Sigmoid colon (tissue), 7 donors: ENCODE data around the gene AFAP1. TPM values are rescaled to one million over a fixed set of nuclear protein-coding genes. Genes with fewer than 3 reads are reported as not detected.

Source experiments
- DNase-seq: peaks from one replicate; pipeline ENCODE4 v3.0.0-alpha.2; 2019
- H3K27ac ChIP-seq, 4 donors: fragments of 200-600 bp; sonication (generic); one replicate each; pipeline ENCODE4 v1.5.1; 2016 to 2019; ENCODE audit warnings: mild to moderate bottlenecking in 1 of 4
- H3K27me3 ChIP-seq, 3 donors: fragments of 200-600 bp; sonication (generic); one replicate each; pipeline ENCODE4 v1.5.1; 2019; ENCODE audit warnings: mild to moderate bottlenecking in 1 of 3
- H3K36me3 ChIP-seq, 4 donors: fragments of 200-600 bp; sonication (generic); one replicate each; pipeline ENCODE4 v1.5.1; 2016 to 2019
- H3K4me1 ChIP-seq, 4 donors: fragments of 200-600 bp; sonication (generic); one replicate each; pipeline ENCODE4 v1.5.1; 2017 to 2019
- H3K4me3 ChIP-seq, 4 donors: fragments of 200-600 bp; sonication (generic); one replicate each; pipeline ENCODE4 v1.5.1; 2017 to 2019; ENCODE audit warnings: mild to moderate bottlenecking in 2 of 4, moderate library complexity in 1 of 4
- H3K9me3 ChIP-seq, 4 donors: fragments of 200-600 bp in 3 of 4; sonication (generic) in 3 of 4; one replicate each; pipeline versions ENCODE4 v1.5.1 to v1.6.1; 2013 to 2019
- EP300 ChIP-seq, 4 donors: sonication (generic); formaldehyde crosslinking; IDR thresholded peaks; one replicate each; pipeline ENCODE4 v1.6.1; 2017; ENCODE audit warnings: antibody characterized with exemption in 4 of 4
- POLR2A ChIP-seq, 2 donors: fragments of 450-650 bp; IDR thresholded peaks; one replicate each; pipeline ENCODE4 v1.6.1; 2016; ENCODE audit warnings: antibody characterized with exemption in 2 of 2, mild to moderate bottlenecking in 2 of 2, moderate library complexity in 2 of 2
- POLR2AphosphoS5 ChIP-seq, 4 donors: sonication (generic); formaldehyde crosslinking; IDR thresholded peaks; one replicate each; pipeline ENCODE4 v1.6.1; 2017; ENCODE audit warnings: antibody characterized with exemption in 4 of 4
- WGBS, 2 donors: extraction: QIAGEN DNeasy Blood & Tissue Kit; methylation state at CpG; one replicate each; pipeline ENCODE4 v1.1.7; 2013; 5-methylcytosine and 5-hydroxymethylcytosine counted together
- intact Hi-C: fragments of 100-400 bp; cut with DNase I; formaldehyde crosslinking; loops from one replicate; pipeline ENCODE4 v1.15.1; 2023
- polyA plus RNA-seq, 3 donors: library from polyadenylated mRNA; stranded (reverse); fragments of 200-250 nt; gene quantifications; one replicate each; pipeline ENCODE4 v1.2.3, GENCODE V29; 2013
- total RNA-seq, 4 donors: library from RNA; depleted of rRNA; stranded (reverse); fragments of >200 nt; gene quantifications; one replicate each; pipeline ENCODE4 v1.1.0, GENCODE V29; 2016
- TF ChIP-seq, protein P1 (sequence below), 4 experiments: fragments of 450-650 bp in 3 of 4; fragments of 200-600 bp in 1 of 4; IDR thresholded peaks; one replicate each; pipeline ENCODE4 v1.5.1; 2016 to 2019; ENCODE audit warnings: antibody characterized with exemption in 4 of 4, mild to moderate bottlenecking in 3 of 4, moderate library complexity in 2 of 4
- donor health status: healthy with polysubstance abuse.
- donor health status: Bipolar disorder and iron deficiency.
- donor health status: healthy.

Gene AFAP1
- total and polyA plus RNA-seq, 7 donors = 7.6 to 51.3 (median 24.0) TPM

DNA sequence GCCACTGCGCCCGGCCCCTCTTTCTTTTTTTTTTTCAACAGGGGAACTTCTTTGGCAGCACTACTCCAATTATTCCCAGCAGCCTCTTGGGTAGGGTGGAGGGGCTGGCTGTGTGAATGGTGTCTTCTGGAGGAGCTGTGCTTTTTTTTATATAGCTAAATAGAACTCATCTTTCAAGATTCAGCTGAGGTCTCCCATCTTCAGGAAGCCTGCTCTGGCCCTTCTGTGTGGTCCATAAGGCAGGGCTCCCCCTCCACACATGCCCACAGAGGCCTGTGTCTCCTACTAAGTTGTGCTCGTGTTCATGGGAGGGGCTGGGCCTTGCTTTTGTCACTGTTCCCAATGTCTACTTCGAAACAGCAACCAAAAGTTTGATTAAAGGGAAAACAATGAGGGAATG lies 116.8 kb downstream of the AFAP1 start:
- Histone ChIP-seq H3K4me1 (peaks cover 0 to 74% (median 66%) of the 10 kb centered on the region in 4 donors), H3K36me3 (peaks cover 0 to 31% (median 2%) of the 10 kb centered on the region in 4 donors), H3K9me3 (no peaks in the 10 kb centered on the region), H3K27me3 (no peaks in the 10 kb centered on the region), H3K27ac (peak overlapping the region; percentile 80 to 86 (median 86)), H3K4me3 (peak overlapping the region in 1 of 4 donors; percentile 6)
- DNase-seq = peak; percentile 80
- TF ChIP-seq, protein P1, sequence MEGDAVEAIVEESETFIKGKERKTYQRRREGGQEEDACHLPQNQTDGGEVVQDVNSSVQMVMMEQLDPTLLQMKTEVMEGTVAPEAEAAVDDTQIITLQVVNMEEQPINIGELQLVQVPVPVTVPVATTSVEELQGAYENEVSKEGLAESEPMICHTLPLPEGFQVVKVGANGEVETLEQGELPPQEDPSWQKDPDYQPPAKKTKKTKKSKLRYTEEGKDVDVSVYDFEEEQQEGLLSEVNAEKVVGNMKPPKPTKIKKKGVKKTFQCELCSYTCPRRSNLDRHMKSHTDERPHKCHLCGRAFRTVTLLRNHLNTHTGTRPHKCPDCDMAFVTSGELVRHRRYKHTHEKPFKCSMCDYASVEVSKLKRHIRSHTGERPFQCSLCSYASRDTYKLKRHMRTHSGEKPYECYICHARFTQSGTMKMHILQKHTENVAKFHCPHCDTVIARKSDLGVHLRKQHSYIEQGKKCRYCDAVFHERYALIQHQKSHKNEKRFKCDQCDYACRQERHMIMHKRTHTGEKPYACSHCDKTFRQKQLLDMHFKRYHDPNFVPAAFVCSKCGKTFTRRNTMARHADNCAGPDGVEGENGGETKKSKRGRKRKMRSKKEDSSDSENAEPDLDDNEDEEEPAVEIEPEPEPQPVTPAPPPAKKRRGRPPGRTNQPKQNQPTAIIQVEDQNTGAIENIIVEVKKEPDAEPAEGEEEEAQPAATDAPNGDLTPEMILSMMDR (IDR thresholded peaks at IDR 0.05) = no peak
- TF ChIP-seq EP300 (IDR thresholded peaks at IDR 0.05) (no peak), POLR2A (IDR thresholded peaks at IDR 0.05) (no peak), POLR2AphosphoS5 (IDR thresholded peaks at IDR 0.05) (no peak)
- 52 to 72% methylated on average over 4 of the region's 4 CpGs for WGBS, 2 donors
- intact Hi-C loops = no loop called here

DNA sequence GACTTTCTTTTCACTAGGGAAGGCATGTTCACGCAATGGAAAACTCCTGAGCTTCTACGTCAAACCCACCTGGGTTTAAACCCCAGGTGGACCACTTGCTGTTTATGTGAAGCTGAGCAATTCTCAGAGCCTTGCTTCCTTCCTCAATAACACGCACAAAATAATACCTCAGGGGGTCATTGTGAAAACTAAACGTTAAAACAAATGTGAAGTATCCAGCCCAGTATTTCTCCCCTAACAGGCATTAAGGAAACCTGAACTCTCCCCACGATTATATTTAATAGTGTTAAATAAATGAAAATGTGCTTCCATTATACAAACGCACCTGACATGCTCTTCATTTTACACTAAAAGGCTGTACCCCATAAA lies 117.5 kb downstream of the AFAP1 start:
- intact Hi-C loops = no loop called here
- Histone ChIP-seq H3K36me3 (peaks cover 0 to 24% (median 2%) of the 10 kb centered on the region in 4 donors), H3K27ac (peak overlapping the region; percentile 80 to 86 (median 86)), H3K27me3 (no peaks in the 10 kb centered on the region), H3K9me3 (no peaks in the 10 kb centered on the region), H3K4me3 (peak overlapping the region in 1 of 4 donors; percentile 15), H3K4me1 (peaks cover 0 to 77% (median 69%) of the 10 kb centered on the region in 4 donors)
- 75 to 91% methylated on average over 6 of the region's 6 CpGs for WGBS, 2 donors
- no peak for DNase-seq
- TF ChIP-seq EP300 (IDR thresholded peaks at IDR 0.05) (no peak), POLR2AphosphoS5 (IDR thresholded peaks at IDR 0.05) (no peak), POLR2A (IDR thresholded peaks at IDR 0.05) (no peak)
- TF ChIP-seq, protein P1 (IDR thresholded peaks at IDR 0.05) = no peak

DNA sequence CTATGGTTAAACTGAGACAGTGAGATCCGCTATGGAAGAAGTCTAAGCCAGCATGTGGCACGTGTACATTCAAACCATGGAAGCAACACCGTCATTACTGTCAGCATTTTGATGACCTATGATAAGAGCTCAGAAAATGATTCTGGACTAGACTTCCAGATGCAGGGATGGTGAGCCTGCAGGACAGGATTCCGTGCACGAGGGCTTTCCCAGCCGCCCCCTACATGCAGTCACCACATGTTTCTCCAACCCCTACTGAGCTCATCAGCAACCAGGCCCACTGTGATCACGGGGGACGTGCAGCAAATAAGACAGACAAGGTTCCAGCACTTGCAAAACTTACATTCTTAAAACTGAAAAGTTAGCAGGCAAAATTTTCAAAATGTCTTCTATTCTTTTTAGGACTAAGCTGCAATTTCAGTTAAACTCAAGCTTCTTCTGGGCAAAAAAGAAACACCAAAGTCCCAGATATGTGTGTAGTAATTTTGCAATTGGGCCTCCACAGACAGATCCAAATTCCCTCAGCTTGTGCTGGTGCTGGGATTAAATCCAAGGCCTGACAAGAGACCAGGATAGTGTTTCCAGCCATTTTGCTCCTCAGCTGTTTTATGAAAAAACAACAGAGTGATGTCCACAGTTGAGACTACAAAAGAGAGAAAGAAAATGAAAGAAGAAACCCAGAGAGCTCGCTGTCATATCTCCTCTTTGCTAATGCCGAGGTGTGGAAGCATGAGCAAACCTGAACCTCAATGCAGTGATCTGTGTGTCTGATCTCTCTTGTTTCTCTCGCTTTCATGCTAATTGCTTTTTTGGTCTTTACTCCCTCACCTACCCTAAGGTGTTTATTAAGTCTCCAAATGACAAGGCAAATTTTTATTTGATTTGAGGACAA lies 118.2 kb downstream of the AFAP1 start:
- H3K4me1 ChIP-seq = peaks cover 0 to 77% (median 70%) of the 10 kb centered on the region in 4 donors
- no peak for TF ChIP-seq POLR2A (IDR thresholded peaks at IDR 0.05)
- TF ChIP-seq POLR2AphosphoS5 (IDR thresholded peaks at IDR 0.05) = peak in 3 of 4 donors; percentile 11 to 50 (median 34)
- TF ChIP-seq EP300 (IDR thresholded peaks at IDR 0.05) = no peak
- TF ChIP-seq, protein P1 (IDR thresholded peaks at IDR 0.05) = no peak
- DNase-seq = peak; percentile 70
- 79 to 84% methylated on average over 11 of the region's 11 CpGs for WGBS, 2 donors
- peaks cover 0 to 19% (median 1%) of the 10 kb centered on the region in 4 donors for H3K36me3 ChIP-seq
- no peaks in the 10 kb centered on the region for H3K27me3 ChIP-seq
- peak overlapping the region in 1 of 4 donors; percentile 15 for H3K4me3 ChIP-seq
- intact Hi-C loops = no loop called here
- H3K27ac ChIP-seq = peak overlapping the region; percentile 80 to 86 (median 86)
- no peaks in the 10 kb centered on the region for H3K9me3 ChIP-seq

DNA sequence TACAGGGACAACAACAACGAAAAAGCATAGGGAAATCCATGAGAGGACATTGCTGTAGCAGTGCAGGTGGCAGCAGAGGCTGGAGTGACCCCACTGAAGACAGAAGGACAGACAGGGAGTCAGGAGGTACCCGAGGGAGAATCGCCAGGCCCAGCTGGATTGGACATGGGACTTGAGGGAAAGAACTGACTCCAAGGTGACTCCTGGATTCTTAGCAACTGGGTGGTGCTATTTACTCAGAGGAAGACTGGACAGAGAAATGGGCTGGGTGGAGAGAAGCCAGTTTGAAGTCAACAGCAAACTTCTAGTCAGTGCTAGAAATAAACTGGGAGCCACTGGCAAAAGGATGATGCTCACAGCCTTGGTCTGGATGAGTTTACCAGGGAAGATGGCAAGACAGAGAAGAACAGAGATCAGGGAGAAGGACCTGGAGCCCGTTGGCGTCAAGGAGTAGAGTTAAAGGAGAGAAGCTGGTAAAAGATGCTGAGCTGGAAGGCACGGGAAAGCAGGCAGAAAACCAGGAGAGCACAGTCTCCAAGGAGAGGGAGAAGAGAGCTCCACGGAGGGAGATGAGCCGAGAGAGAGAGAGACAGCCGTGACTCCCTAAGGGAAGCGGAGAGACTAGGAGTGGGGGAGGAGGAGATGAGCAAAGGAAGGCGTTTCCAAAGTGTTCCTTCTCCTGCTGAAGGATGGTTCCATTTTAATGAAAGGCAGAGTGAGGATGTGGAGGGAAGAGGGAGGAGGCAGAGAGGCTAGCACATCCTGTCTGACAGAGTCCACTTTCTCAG lies 119.4 kb downstream of the AFAP1 start:
- H3K4me3 ChIP-seq = no peak overlapping the region
- H3K9me3 ChIP-seq = no peaks in the 10 kb centered on the region
- intact Hi-C loops = no loop called here
- H3K4me1 ChIP-seq = peaks cover 0 to 84% (median 72%) of the 10 kb centered on the region in 4 donors
- peak; percentile 66 for DNase-seq
- H3K36me3 ChIP-seq = peaks cover 0 to 25% (median 0%) of the 10 kb centered on the region in 4 donors
- H3K27ac ChIP-seq = peak overlapping the region; percentile 80 to 86 (median 86)
- TF ChIP-seq POLR2AphosphoS5 (IDR thresholded peaks at IDR 0.05) (no peak), POLR2A (IDR thresholded peaks at IDR 0.05) (no peak), EP300 (IDR thresholded peaks at IDR 0.05) (no peak)
- TF ChIP-seq, protein P1 (IDR thresholded peaks at IDR 0.05) = no peak
- 87 to 90% methylated on average over 11 of the region's 11 CpGs for WGBS, 2 donors
- no peaks in the 10 kb centered on the region for H3K27me3 ChIP-seq
